Progenitor cell of endocrine pancreas (in vitro differentiated cells): ENCODE results near the gene PDIA3. TPM values are rescaled to one million over a fixed set of nuclear protein-coding genes. Genes with fewer than 3 reads are reported as not detected.

ENCODE experiments used
- microRNA-seq: library from miRNA; unstranded; fragments of <30 nt; microRNA quantifications from one replicate; pipeline ENCODE4 v1.1.0, GENCODE V29; 2020; ENCODE audit warnings: borderline number of aligned reads; ENCODE audit not compliant: unreplicated experiment
- total RNA-seq: library from RNA; stranded (reverse); gene quantifications from 2 replicates; pipeline ENCODE4 v1.2.1, GENCODE V29; 2021

PDIA3 gene
- total RNA-seq, 1 donor from 2014 or later = 520 TPM

Small RNAs within 50 kb of the gene (microRNA-seq; reads per million reads assigned to microRNA genes)
- gene MIR1282 = not detected

Other genes starting within 250 kb of the PDIA3 start
- gene MAP1A, start 228.8 kb upstream of the PDIA3 start, total RNA-seq = 4.7 and 5.2 TPM in 2 replicates
- gene PPIP5K1, start 156.2 kb upstream of the PDIA3 start, total RNA-seq = 52.1 and 53.7 TPM in 2 replicates
- gene CKMT1B, start 152.4 kb upstream of the PDIA3 start, total RNA-seq = 1.8 and 3.3 TPM in 2 replicates
- 0.81 and 1.6 TPM in 2 replicates for gene STRC, start 127.6 kb upstream of the PDIA3 start, total RNA-seq
- 7.7 and 10.7 TPM in 2 replicates for gene CATSPER2, start 97.6 kb upstream of the PDIA3 start, total RNA-seq
- 4.0 TPM in 2 replicates for gene CKMT1A, start 52.6 kb upstream of the PDIA3 start, total RNA-seq
- 2.1 and 3.8 TPM in 2 replicates for gene ELL3, start 30.5 kb downstream of the PDIA3 start, total RNA-seq
- 597 and 612 TPM in 2 replicates for gene SERF2, start 45.9 kb downstream of the PDIA3 start, total RNA-seq
- 0.33 and 0.36 TPM in 2 replicates for gene SERINC4, start 53.8 kb downstream of the PDIA3 start, total RNA-seq
- 14.6 and 20.0 TPM in 2 replicates for gene HYPK, start 54.2 kb downstream of the PDIA3 start, total RNA-seq
- gene MFAP1, start 78.3 kb downstream of the PDIA3 start, total RNA-seq = 37.9 and 38.2 TPM in 2 replicates
- gene WDR76, start 80.6 kb downstream of the PDIA3 start, total RNA-seq = 11.2 and 11.3 TPM in 2 replicates